COLO668 (cell line): ENCODE measurements around the gene HTR6.

ENCODE experiments used
- DNase-seq: peaks from one replicate; lab custom pipeline; 2025; ENCODE audit not compliant: unreplicated experiment; lab: John Stamatoyannopoulos, UW

The HTR6 gene

GRCh38 chr1:19656134-19656779 is 8.4 kb upstream of the HTR6 start:
- no peak for DNase-seq

DNA sequence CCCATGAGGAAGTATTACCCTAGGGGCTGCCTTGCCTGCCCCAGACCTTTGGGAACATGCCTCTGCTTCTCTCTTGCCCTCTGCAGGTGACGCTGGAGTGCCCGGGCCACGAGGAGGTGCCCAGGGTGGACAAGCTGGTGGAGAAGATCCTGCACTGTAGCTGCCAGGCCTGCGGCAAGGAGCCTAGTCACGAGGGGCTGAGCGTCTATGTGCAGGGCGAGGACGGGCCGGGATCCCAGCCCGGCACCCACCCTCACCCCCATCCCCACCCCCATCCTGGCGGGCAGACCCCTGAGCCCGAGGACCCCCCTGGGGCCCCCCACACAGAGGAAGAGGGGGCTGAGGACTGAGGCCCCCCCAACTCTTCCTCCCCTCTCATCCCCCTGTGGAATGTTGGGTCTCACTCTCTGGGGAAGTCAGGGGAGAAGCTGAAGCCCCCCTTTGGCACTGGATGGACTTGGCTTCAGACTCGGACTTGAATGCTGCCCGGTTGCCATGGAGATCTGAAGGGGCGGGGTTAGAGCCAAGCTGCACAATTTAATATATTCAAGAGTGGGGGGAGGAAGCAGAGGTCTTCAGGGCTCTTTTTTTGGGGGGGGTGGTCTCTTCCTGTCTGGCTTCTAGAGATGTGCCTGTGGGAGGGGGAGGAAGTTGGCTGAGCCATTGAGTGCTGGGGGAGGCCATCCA is 7.8 kb upstream of the HTR6 start:
- DNase-seq = no peak

- DNase-seq = no peak
These were observed 7.2 kb upstream of the HTR6 start for GRCh38 chr1:19657511-19657910.

GRCh38 chr1:19658186-19658585 is 6.5 kb upstream of the HTR6 start:
- DNase-seq = no peak

- DNase-seq = peak; percentile 40
These were observed 2.9 kb upstream of the HTR6 start for GRCh38 chr1:19661721-19662228.

GRCh38 chr1:19662313-19662712 is 2.4 kb upstream of the HTR6 start:
- DNase-seq = no peak

DNA sequence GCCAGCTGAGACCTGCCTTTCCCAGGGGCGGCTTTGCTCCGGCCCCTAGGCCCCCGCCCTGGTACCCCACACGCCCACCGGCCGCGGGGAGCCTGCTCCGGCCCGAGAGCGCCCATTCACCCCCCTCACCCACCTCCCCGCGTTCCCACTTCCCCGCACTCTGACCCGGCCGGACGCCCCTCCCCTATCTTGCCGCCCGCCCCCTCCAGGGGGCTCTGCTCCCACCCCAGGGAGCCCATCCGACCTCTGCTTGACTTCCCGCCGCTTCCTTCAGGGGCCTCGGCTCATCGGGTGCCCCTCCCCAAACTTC is 466 bp downstream of the HTR6 start:
- DNase-seq = no peak

DNA sequence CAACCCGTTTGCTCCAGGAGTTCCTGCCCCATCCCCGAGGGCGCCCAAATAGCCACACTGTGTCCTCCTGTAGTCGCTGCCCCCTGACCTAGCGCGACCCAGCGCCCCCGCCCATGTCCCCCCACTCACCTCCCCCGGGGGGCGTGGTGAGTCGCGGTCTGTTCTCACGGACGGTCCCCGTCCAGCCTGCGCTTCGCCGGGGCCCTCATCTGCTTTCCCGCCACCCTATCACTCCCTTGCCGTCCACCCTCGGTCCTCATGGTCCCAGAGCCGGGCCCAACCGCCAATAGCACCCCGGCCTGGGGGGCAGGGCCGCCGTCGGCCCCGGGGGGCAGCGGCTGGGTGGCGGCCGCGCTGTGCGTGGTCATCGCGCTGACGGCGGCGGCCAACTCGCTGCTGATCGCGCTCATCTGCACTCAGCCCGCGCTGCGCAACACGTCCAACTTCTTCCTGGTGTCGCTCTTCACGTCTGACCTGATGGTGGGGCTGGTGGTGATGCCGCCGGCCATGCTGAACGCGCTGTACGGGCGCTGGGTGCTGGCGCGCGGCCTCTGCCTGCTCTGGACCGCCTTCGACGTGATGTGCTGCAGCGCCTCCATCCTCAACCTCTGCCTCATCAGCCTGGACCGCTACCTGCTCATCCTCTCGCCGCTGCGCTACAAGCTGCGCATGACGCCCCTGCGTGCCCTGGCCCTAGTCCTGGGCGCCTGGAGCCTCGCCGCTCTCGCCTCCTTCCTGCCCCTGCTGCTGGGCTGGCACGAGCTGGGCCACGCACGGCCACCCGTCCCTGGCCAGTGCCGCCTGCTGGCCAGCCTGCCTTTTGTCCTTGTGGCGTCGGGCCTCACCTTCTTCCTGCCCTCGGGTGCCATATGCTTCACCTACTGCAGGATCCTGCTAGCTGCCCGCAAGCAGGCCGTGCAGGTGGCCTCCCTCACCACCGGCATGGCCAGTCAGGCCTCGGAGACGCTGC is 1.1 kb downstream of the HTR6 start:
- DNase-seq = peak; percentile 51

DNA sequence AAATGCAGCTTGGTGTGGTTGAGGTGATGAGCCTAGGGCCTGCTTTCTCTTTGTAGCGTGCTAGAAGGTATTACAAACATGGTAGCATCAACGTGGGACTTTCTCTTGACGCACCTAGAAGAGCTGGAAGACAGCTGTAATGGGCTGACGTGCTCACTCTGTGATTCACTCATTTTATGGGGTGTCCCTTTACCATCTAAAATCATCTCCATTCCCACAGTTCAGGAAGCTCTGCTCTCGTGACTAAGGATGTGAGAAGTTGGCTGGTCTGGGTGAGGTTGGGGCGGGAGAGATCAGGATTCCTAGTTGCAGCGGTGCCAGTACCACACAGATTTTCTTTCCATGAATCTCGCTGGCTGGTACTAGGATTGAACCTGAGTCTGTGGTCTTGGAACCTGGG is 4.2 kb downstream of the HTR6 start:
- DNase-seq = no peak

GRCh38 chr1:19670787-19671186 is 6.1 kb downstream of the HTR6 start:
- no peak for DNase-seq

DNA sequence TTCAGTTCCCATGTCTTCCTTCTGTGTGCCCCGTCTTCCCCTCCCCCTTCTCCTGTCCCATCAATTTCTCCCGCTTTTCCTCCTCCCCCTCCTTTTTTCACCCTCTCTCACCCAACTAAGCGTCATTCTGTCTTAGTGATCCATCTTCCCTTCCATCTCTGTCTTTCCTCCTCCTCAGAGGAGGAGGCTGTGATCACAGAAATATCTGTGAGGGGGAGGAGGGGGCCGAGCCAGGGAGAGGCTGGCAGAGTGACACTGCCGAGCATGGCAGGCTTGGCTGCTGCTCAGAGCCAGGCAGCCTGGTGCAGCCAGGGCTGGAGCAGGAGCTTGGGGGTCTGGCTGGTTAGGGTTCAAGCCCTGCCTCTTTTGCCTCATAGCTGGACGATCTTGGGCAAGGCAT is 7.6 kb downstream of the HTR6 start:
- no peak for DNase-seq

- DNase-seq = no peak
These were observed 11.1 kb downstream of the HTR6 start for GRCh38 chr1:19675797-19676196.

- DNase-seq = no peak
These were observed 11.8 kb downstream of the HTR6 start for GRCh38 chr1:19676438-19676922.

DNA sequence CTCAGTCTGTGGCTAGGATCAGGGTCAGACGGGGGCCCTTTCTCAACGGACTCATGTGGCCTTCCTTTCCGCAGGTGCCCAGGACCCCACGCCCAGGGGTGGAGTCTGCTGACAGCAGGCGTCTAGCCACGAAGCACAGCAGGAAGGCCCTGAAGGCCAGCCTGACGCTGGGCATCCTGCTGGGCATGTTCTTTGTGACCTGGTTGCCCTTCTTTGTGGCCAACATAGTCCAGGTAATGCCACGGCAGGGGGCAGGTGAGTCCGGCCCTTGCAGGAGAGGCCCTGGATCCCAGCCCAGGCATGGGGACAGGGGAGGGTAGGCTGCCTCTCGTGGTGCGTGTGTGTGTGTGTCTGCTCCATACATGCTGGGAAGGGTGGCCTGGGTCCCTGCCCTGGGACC is 13.8 kb downstream of the HTR6 start:
- no peak for DNase-seq

GRCh38 chr1:19678931-19679453 is 14.3 kb downstream of the HTR6 start:
- no peak for DNase-seq

DNA sequence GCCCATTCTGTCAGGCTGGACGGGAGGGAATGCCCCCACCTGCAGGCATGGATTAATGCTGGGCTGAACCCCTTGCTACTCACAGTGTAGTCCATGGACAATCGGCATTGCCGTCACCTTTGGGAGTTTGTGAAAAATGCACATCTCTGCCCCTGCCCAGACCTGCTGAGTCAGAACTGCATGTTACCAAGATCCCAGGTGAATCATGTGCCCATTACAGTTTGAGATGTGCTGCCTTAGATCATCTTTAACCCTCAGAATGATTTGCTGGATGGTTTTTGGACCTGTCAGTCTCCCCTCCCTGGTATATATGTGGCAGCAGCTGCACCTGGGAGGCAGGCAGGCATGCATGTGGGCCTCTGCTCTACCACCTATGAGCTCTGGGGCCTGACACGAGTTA is 15.0 kb downstream of the HTR6 start:
- DNase-seq = no peak

GRCh38 chr1:19680644-19681043 is 16.0 kb downstream of the HTR6 start:
- DNase-seq = no peak

GRCh38 chr1:19682257-19682656 is 17.6 kb downstream of the HTR6 start:
- DNase-seq = no peak

GRCh38 chr1:19682901-19683300 is 18.2 kb downstream of the HTR6 start:
- no peak for DNase-seq

GRCh38 chr1:19683351-19683750 is 18.7 kb downstream of the HTR6 start:
- no peak for DNase-seq

DNA sequence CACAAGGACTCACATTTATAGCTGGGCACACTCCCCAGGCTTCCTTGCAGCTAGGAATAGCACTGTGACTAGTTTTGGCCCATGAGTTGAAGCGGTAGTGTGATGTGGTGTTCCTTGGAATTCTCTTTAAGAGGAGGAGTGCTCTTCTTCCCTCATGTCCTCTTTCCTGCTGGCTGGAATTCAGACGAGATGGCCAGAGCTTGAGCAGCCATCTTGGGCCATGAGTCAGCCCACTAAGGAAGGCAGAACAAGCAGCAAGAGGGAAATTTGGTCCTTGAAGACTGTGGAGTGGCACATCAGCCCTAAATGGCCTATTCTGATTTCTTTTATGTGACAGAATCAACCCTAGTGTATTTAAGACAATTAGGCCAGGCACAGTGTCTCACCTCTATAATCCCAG is 20.0 kb downstream of the HTR6 start:
- no peak for DNase-seq
